HCT116 (cell line): ENCODE results near the gene GRIK1. TPM values are rescaled to one million over a fixed set of nuclear protein-coding genes. Genes with fewer than 3 reads are reported as not detected.

Experiments used
- ATAC-seq: fragments of 200-7000 bp; cut with Tn5 transposase; 2 replicates; pipeline ENCODE4 v1.9.1; 2020; ENCODE audit warnings: mild to moderate bottlenecking, moderate library complexity
- BruUV-seq: library from RNA; stranded (reverse); fragments of 400-500 nt; replicated peaks from 2 replicates; lab custom pipeline; 2021; lab: Mats Ljungman, UMichigan
- CTCF ChIA-PET: fragments of 300-600 bp; sonication (Branson Sonifier 250); formaldehyde crosslinking; loops from one replicate; lab custom pipeline; 2021; ENCODE audit warnings: antibody characterized with exemption; lab: Charles Lee
- POLR2A ChIA-PET: fragments of 300-600, 350-600 bp; sonication (Branson Sonifier 250); formaldehyde crosslinking; loops from one replicate; lab custom pipeline; 2021; ENCODE audit warnings: antibody characterized with exemption; lab: Charles Lee
- RAD21 ChIA-PET, 2 experiments: fragments of 300-600 bp; sonication (Branson Sonifier 250); formaldehyde crosslinking; loops; one replicate each; lab custom pipeline; 2023; ENCODE audit warnings: low total read pairs in 2 of 2; ENCODE audit not compliant: uncharacterized antibody in 2 of 2, unreplicated experiment in 2 of 2, low non-redundant PET in 1 of 2; lab: Charles Lee
- DNase-seq: peaks from one replicate; pipeline ENCODE4 v3.0.0-alpha.2; 2010; ENCODE audit warnings: low read depth, low spot score
- H2AFZ ChIP-seq: fragments of 200-600 bp; shearing (Covaris generic), sonication (generic); 2 replicates; pipeline ENCODE4 v1.6.1; 2017; ENCODE audit warnings: low read depth, mixed run types, mixed read lengths, antibody characterized with exemption, low read length; ENCODE audit not compliant: poor library complexity, severe bottlenecking
- H3K27ac ChIP-seq: 2 replicates; pipeline ENCODE4 v1.5.1; 2012; ENCODE audit warnings: low read depth, low read length
- H3K27me3 ChIP-seq: fragments of 200-600 bp; sonication (generic); 2 replicates; pipeline ENCODE4 v1.6.1; 2016; ENCODE audit warnings: mixed run types, low read length, mixed read lengths; ENCODE audit not compliant: insufficient read depth
- H3K36me3 ChIP-seq, 2 experiments: fragments of 200-500 bp in 1 of 2; fragments of 200-600 bp in 1 of 2; sonication (Bioruptor generic) in 1 of 2; sonication (generic) in 1 of 2; 2 replicates each; pipeline versions ENCODE4 v1.5.1 to v1.6.1; 2014 to 2016; ENCODE audit warnings: low read length in 2 of 2, inconsistent platforms in 1 of 2, mixed read lengths in 1 of 2, mixed run types in 1 of 2; ENCODE audit not compliant: insufficient read depth in 2 of 2, control insufficient read depth in 1 of 2
- H3K4me1 ChIP-seq, 2 experiments: fragments of 200-600 bp in 1 of 2; sonication (generic) in 1 of 2; 2 replicates each; pipeline versions ENCODE4 v1.5.1 to v1.6.1; 2012 to 2017; ENCODE audit warnings: low read length in 2 of 2, inconsistent platforms in 1 of 2, mild to moderate bottlenecking in 1 of 2, mixed read lengths in 1 of 2, mixed run types in 1 of 2, moderate library complexity in 1 of 2; ENCODE audit not compliant: insufficient read depth in 2 of 2, control insufficient read depth in 1 of 2
- H3K4me2 ChIP-seq: fragments of 200-600 bp; sonication (generic); 2 replicates; pipeline ENCODE4 v1.6.1; 2017; ENCODE audit warnings: mixed run types, low read length, mixed read lengths
- H3K4me3 ChIP-seq, 2 experiments: fragments of 200-600 bp in 1 of 2; sonication (generic) in 1 of 2; replicated peaks in 1 of 2; 2 replicates each; pipeline ENCODE4 v1.5.1; 2011 to 2016; ENCODE audit warnings: low read length in 2 of 2, control low read depth in 1 of 2, low read depth in 1 of 2, mild to moderate bottlenecking in 1 of 2, mixed read lengths in 1 of 2, mixed run types in 1 of 2
- H3K79me2 ChIP-seq: fragments of 200-600 bp; sonication (generic); 2 replicates; pipeline ENCODE4 v1.6.1; 2017; ENCODE audit warnings: mild to moderate bottlenecking, mixed run types, low read length, moderate library complexity, mixed read lengths; ENCODE audit not compliant: insufficient read depth
- H3K9ac ChIP-seq: fragments of 200-600 bp; sonication (generic); 2 replicates; pipeline ENCODE4 v1.6.1; 2016; ENCODE audit warnings: low read length, mixed read lengths
- H3K9me2 ChIP-seq: fragments of 200-600 bp; sonication (generic), shearing (Covaris generic); 2 replicates; pipeline ENCODE4 v1.6.1; 2017; ENCODE audit warnings: mixed run types, mild to moderate bottlenecking, moderate library complexity; ENCODE audit not compliant: insufficient read depth
- H3K9me3 ChIP-seq, 2 experiments: fragments of 200-500 bp in 1 of 2; fragments of 200-600 bp in 1 of 2; sonication (Bioruptor generic) in 1 of 2; sonication (generic) in 1 of 2; 2 replicates each; pipeline ENCODE4 v1.6.1; 2014 to 2017; ENCODE audit warnings: low read length in 2 of 2, mixed read lengths in 2 of 2, inconsistent platforms in 1 of 2, low read depth in 1 of 2, mild to moderate bottlenecking in 1 of 2, mixed run types in 1 of 2, moderate library complexity in 1 of 2; ENCODE audit not compliant: control insufficient read depth in 1 of 2, insufficient read depth in 1 of 2
- H4K20me1 ChIP-seq: fragments of 200-600 bp; sonication (generic), shearing (Covaris generic); 2 replicates; pipeline ENCODE4 v1.6.1; 2017; ENCODE audit warnings: mixed run types, mild to moderate bottlenecking, moderate library complexity; ENCODE audit not compliant: insufficient read depth
- ATF3 ChIP-seq: IDR thresholded peaks from 2 replicates; pipeline ENCODE4 v1.6.1; 2012
- ELF1 ChIP-seq: IDR thresholded peaks from 2 replicates; pipeline ENCODE4 v1.6.1; 2012; ENCODE audit warnings: low read depth, borderline replicate concordance
- FOSL1 ChIP-seq: IDR thresholded peaks from 2 replicates; pipeline ENCODE4 v1.6.1; 2012; ENCODE audit warnings: low read depth
- POLR2AphosphoS5 ChIP-seq: IDR thresholded peaks from 2 replicates; pipeline ENCODE4 v1.6.1; 2011; ENCODE audit warnings: mild to moderate bottlenecking, low read depth, low read length, moderate library complexity
- RAD21 ChIP-seq: IDR thresholded peaks from 2 replicates; pipeline ENCODE4 v1.6.1; 2012; ENCODE audit warnings: low read depth, mild to moderate bottlenecking
- REST ChIP-seq: IDR thresholded peaks from 2 replicates; pipeline ENCODE4 v1.6.1; 2012; ENCODE audit warnings: low read depth
- SP1 ChIP-seq: IDR thresholded peaks from 2 replicates; pipeline ENCODE4 v1.6.1; 2012; ENCODE audit warnings: low read depth
- TCF7L2 ChIP-seq: IDR thresholded peaks from 2 replicates; pipeline ENCODE4 v1.7.0; 2011; ENCODE audit warnings: borderline replicate concordance, inconsistent platforms; ENCODE audit not compliant: insufficient read depth, insufficient read length; ENCODE audit errors: extremely low read depth
- YY1 ChIP-seq: IDR thresholded peaks from 2 replicates; pipeline ENCODE4 v1.6.1; 2011; ENCODE audit warnings: low read length, low read depth, moderate library complexity, mild to moderate bottlenecking; ENCODE audit not compliant: insufficient replicate concordance; ENCODE audit errors: extremely low read depth
- ZBTB33 ChIP-seq: IDR thresholded peaks from 2 replicates; pipeline ENCODE4 v1.6.1; 2011; ENCODE audit warnings: mild to moderate bottlenecking, low read length, moderate library complexity; ENCODE audit not compliant: insufficient replicate concordance; ENCODE audit errors: extremely low read depth
- intact Hi-C: fragments of 100-400 bp; cut with micrococcal nuclease; formaldehyde crosslinking; loops from 2 replicates; pipeline ENCODE4 v1.10.0; 2022
- total RNA-seq: library from RNA; stranded (reverse); gene quantifications from one replicate; pipeline ENCODE4 v1.2.1, GENCODE V29; 2021; ENCODE audit not compliant: unreplicated experiment

Gene GRIK1
- total RNA-seq, 1 experiment from 2014 or later, result not detected

- no peak overlapping the region for H3K4me3 ChIP-seq
- peaks cover 13 to 15% of the 10 kb centered on the region in 2 experiments; a peak in 3 of 4 replicates for H3K9me3 ChIP-seq
- no peaks in the 10 kb centered on the region for H3K9me2 ChIP-seq
- no peaks in the 10 kb centered on the region for H3K4me1 ChIP-seq
- ChIA-PET CTCF (no interaction called here), POLR2A (no interaction called here)
- TF ChIP-seq POLR2AphosphoS5 (no peak), REST (no peak), ZBTB33 (no peak), ELF1 (no peak), FOSL1 (no peak), ATF3 (no peak), TCF7L2 (no peak), RAD21 (no peak), SP1 (no peak), YY1 (no peak)
- TF ChIP-seq, all 23 proteins: peak for 0
- RAD21 ChIA-PET, result no interaction called here
- Histone ChIP-seq H4K20me1 (no peaks in the 10 kb centered on the region), H3K4me2 (no peak overlapping the region), H2AFZ (no peak overlapping the region), H3K27ac (no peak overlapping the region), H3K79me2 (no peaks in the 10 kb centered on the region), H3K27me3 (no peaks in the 10 kb centered on the region), H3K36me3 (no peaks in the 10 kb centered on the region), H3K9ac (no peak overlapping the region)
- ATAC-seq, result no peak
- BruUV-seq, result no TSS peak
- intact Hi-C loops, result no loop called here
- no peak for DNase-seq
Measured at GRCh38 chr21:29909571-29909970, 30.2 kb downstream of the GRIK1 start.
